Heart right ventricle (tissue), 16 donors: ENCODE data around the gene FBLIM1. TPM values are rescaled to one million over a fixed set of nuclear protein-coding genes. Genes with fewer than 3 reads are reported as not detected.

Experiments
- ATAC-seq, 8 donors: fragments of 200-7000 bp; cut with Tn5 transposase; one replicate each; pipeline ENCODE4 v1.9.1; 2020; ENCODE audit warnings: mild to moderate bottlenecking in 8 of 8, moderate library complexity in 8 of 8, moderate number of reproducible peaks in 1 of 8
- DNase-seq, 2 donors: peaks; one replicate each; pipeline ENCODE4 v3.0.0-alpha.2; 2020
- H3K27ac ChIP-seq, 10 donors: fragments of 200-600 bp; sonication (generic) in 2 of 10; one replicate each; pipeline versions ENCODE4 v1.5.0 to v1.8.0; 2020 to 2022; ENCODE audit warnings: mild to moderate bottlenecking in 3 of 10
- H3K27me3 ChIP-seq, 7 donors: fragments of 200-600 bp; one replicate each; pipeline ENCODE4 v1.8.0; 2021 to 2022; ENCODE audit warnings: mild to moderate bottlenecking in 2 of 7
- H3K36me3 ChIP-seq, 9 donors: fragments of 200-600 bp; sonication (generic) in 1 of 9; one replicate each; pipeline versions ENCODE4 v1.5.0 to v1.8.0; 2020 to 2022; ENCODE audit warnings: mild to moderate bottlenecking in 2 of 9
- H3K4me1 ChIP-seq, 9 donors: fragments of 200-600 bp; sonication (generic) in 1 of 9; one replicate each; pipeline versions ENCODE4 v1.5.0 to v1.8.0; 2020 to 2022; ENCODE audit warnings: mild to moderate bottlenecking in 4 of 9
- H3K4me3 ChIP-seq, 10 donors: fragments of 200-600 bp; sonication (generic) in 2 of 10; one replicate each; pipeline versions ENCODE4 v1.5.0 to v1.8.0; 2020 to 2022; ENCODE audit warnings: mild to moderate bottlenecking in 7 of 10, moderate library complexity in 2 of 10
- H3K9me3 ChIP-seq, 11 donors: fragments of 200-600 bp in 10 of 11; sonication (generic) in 2 of 11; one replicate each; pipeline versions ENCODE4 v1.5.0 to v1.8.0; 2013 to 2022; ENCODE audit warnings: mild to moderate bottlenecking in 2 of 11, control low read depth in 1 of 11, moderate library complexity in 1 of 11
- CTCF ChIP-seq, 9 donors: fragments of 200-600 bp; sonication (generic) in 2 of 9; IDR thresholded peaks; one replicate each; pipeline versions ENCODE4 v1.5.0 to v1.8.0; 2021 to 2022; ENCODE audit warnings: antibody characterized with exemption in 9 of 9, mild to moderate bottlenecking in 5 of 9, moderate library complexity in 1 of 9
- WGBS, 2 donors: extraction: QIAGEN DNeasy Blood & Tissue Kit; methylation state at CpG; one replicate each; pipeline ENCODE4 v1.1.7; 2013; ENCODE audit warnings: inconsistent platforms in 1 of 2; 5-methylcytosine and 5-hydroxymethylcytosine counted together
- intact Hi-C, 10 donors: fragments of 100-400 bp; cut with DNase I; formaldehyde crosslinking; loops; one replicate each; pipeline versions ENCODE4 v1.11.1 to v1.14.2; 2022
- polyA plus RNA-seq, 2 donors: library from polyadenylated mRNA; stranded (reverse); fragments of 200-250 nt; gene quantifications; one replicate each; pipeline ENCODE4 v1.2.3, GENCODE V29; 2013
- total RNA-seq, 10 donors: library from RNA; stranded (reverse); fragmentation: NEBNext Ultra II Directional in 3 of 10; extraction: Animal tissue kit (Norgen Biotek cat#: 25700) in 3 of 10; gene quantifications; one replicate each; pipeline versions ENCODE4 v1.2.1 to v1.2.4, GENCODE V29; 2021 to 2023
- donor health status: Arrhythmogenic right ventricular cardiomyopathy.
- donor health status: ischemic (EF 13 %, LVEDD 7.1; RV severe dilation, severe dysfunction).
- donor health status: healthy with polysubstance abuse.
- donor health status: DM: no; HTN: yes; CAD: no.
- donor health status: DM: no; HTN: no; CAD: no.
- donor health status: ischemic (EF 25% LVEDD 6.9; RV normal size, moderate dysfunction).
- donor health status: ischemic (EF 25% LVEDD 5.7; RV mildly dilated, moderate dysfunction).
- donor health status: healthy.
- donor health status: DM: yes; HTN: yes; CAD: no.
- donor health status: Ischemic cardiomyopathy.
- donor health status: ischemic (EF 35%, LVEDD 5.7; RV mildly dilated, moderate dysfunction).
- donor health status: nonischemic (EF 11% LVEDD 7.7; RV severe dilation, severe dysfunction).
- donor health status: DM: yes; HTN: yes; CAD: no.
- donor health status: PGD.
- donor health status: ischemic (EF 29% LVEDD 5.4; RV normal size, mild dysfunction).
- donor health status: nonischemic (EF 23%, LVEDD 6.1; RV moderate dilation, normal function).

Gene FBLIM1
- total and polyA plus RNA-seq, 12 donors = 27.0 to 115 (median 58.7) TPM

GRCh38 chr1:15736892-15737261 lies 21.7 kb upstream of the FBLIM1 start:
- DNase-seq = no peak
- 33 to 53% methylated on average over 6 of the region's 6 CpGs for WGBS, 2 donors
- H3K4me1 ChIP-seq = peaks cover 4 to 41% (median 21%) of the 10 kb centered on the region in 9 donors
- ATAC-seq = peak in 1 of 8 donors; percentile 3
- no peaks in the 10 kb centered on the region for H3K27me3 ChIP-seq
- intact Hi-C loops = loop anchor here in 1 of 10 donors (10.0 kb wide), 1 partner anchor 52 kb away; the partner anchor contains the start of gene PLEKHM2
- no peaks in the 10 kb centered on the region for H3K9me3 ChIP-seq
- peak overlapping the region; percentile 71 to 92 (median 86) for H3K27ac ChIP-seq
- no peak for TF ChIP-seq CTCF (IDR thresholded peaks at IDR 0.05)
- H3K4me3 ChIP-seq = peak overlapping the region in 8 of 10 donors; percentile 22 to 42 (median 30)
- peaks cover 0 to 40% (median 23%) of the 10 kb centered on the region in 9 donors for H3K36me3 ChIP-seq

DNA sequence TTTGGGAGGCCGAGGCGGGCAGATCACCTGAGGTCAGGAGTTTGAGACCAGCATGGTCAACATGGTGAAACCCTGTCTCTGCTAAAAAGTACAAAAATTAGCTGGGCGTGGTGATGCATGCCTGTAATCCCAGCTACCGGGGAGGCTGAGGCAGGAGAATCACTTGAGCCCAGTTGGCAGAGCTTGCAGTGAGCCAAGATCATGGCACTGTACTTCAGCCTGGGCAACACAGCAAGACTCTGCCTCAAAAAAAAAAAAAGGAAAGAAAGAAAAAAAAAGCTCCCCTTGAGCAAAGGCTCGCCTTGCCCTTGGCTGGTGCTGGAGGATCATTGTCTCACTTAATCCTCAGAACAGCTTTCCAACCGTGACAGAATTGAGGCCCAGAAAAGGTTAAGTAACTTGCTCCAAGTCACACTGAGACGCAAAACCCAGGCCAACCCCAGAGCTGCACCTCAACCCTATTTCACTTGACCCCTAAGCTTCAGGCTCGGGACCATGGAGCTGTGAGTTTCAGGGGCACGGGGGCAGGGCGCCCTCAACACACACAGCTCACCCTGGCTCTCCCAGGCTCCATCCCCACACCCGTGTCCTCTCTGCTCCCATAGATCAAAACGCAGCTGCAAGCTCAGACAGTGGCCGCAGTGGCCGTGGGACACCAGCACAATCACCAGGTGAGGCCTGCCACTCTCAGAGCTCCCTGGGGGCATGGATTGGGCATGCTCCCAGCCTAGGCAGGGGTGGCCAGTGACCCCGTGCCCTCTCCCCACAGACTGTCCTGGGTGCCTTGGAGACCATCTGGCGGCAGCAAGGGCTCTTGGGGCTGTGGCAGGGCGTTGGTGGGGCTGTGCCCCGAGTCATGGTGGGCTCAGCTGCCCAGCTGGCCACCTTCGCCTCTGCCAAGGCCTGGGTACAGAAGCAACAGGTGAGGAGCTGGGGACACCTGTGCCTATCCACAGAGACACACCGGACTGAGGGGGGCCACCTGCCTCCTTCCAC lies 21.0 kb upstream of the FBLIM1 start:
- ATAC-seq = no peak
- H3K36me3 ChIP-seq = peaks cover 0 to 32% (median 17%) of the 10 kb centered on the region in 9 donors
- no peaks in the 10 kb centered on the region for H3K27me3 ChIP-seq
- TF ChIP-seq CTCF (IDR thresholded peaks at IDR 0.05) = no peak
- H3K9me3 ChIP-seq = no peaks in the 10 kb centered on the region
- peaks cover 4 to 41% (median 21%) of the 10 kb centered on the region in 9 donors for H3K4me1 ChIP-seq
- peak overlapping the region in 8 of 10 donors; percentile 71 to 91 (median 86) for H3K27ac ChIP-seq
- intact Hi-C loops = loop anchor here in 1 of 10 donors (10.0 kb wide), 1 partner anchor 53 kb away; the partner anchor contains the start of gene PLEKHM2
- no peak for DNase-seq
- 82 to 85% methylated on average over 20 of the region's 20 CpGs for WGBS, 2 donors
- H3K4me3 ChIP-seq = peak overlapping the region in 5 of 10 donors; percentile 29 to 42 (median 30)

DNA sequence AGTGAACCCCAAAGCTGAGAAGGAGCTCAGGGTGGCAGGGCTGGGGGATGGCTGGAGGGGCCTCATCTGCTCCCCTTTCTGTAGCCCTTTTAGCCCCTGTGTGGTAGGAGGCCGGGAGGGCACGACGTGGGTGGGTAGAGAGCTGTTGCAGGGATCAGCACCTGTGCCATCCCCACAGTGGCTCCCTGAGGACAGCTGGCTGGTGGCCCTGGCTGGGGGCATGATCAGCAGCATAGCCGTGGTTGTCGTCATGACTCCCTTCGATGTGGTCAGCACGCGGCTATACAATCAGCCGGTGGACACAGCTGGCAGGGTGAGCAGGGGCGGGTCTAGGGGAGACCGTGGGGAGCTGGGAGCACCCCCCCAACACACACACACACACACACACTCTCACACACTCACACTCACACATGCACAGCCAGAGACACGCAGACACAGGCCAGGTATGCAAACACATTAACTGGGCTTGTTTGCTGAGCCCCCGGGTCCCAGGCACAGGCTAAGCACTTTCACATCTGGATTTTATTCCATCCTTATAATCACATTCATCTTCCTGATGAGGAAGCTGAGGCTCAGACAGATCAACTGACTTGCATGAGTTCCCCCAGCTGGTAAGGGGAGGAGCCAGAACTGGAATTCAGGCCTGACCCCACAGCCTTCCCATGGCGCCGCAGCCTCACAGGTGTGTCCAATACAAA lies 20.0 kb upstream of the FBLIM1 start:
- no peak for TF ChIP-seq CTCF (IDR thresholded peaks at IDR 0.05)
- H3K4me3 ChIP-seq = no peak overlapping the region
- H3K27ac ChIP-seq = peak overlapping the region in 1 of 10 donors; percentile 91
- H3K36me3 ChIP-seq = peaks cover 0 to 23% (median 13%) of the 10 kb centered on the region in 9 donors
- ATAC-seq = no peak
- H3K27me3 ChIP-seq = no peaks in the 10 kb centered on the region
- H3K9me3 ChIP-seq = no peaks in the 10 kb centered on the region
- intact Hi-C loops = loop anchor here in 1 of 10 donors (10.0 kb wide), 1 partner anchor 54 kb away; the partner anchor contains the start of gene PLEKHM2
- DNase-seq = no peak
- H3K4me1 ChIP-seq = peaks cover 4 to 41% (median 21%) of the 10 kb centered on the region in 9 donors
- 84% methylated on average over 15 of the region's 15 CpGs for WGBS, 2 donors

DNA sequence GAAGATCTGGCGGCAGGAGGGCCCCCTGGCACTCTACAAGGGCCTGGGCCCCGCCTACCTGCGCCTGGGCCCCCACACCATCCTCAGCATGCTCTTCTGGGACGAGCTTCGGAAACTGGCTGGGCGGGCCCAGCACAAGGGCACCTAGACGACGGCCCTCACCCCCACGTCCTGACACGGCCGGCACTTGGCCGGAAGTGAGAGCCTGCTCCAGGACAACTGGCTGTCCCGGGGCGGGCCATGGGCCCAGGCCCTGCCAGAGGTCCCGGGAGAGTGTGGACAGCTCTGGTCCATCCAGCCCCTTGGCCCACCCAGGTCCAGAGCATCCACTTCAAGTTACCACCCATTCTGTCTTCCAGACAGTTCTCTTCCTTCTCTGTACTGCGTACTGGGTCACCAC lies 19.3 kb upstream of the FBLIM1 start:
- H3K9me3 ChIP-seq = no peaks in the 10 kb centered on the region
- no peaks in the 10 kb centered on the region for H3K27me3 ChIP-seq
- TF ChIP-seq CTCF (IDR thresholded peaks at IDR 0.05) = no peak
- H3K27ac ChIP-seq = peak overlapping the region in 1 of 10 donors; percentile 47
- no peak overlapping the region for H3K4me3 ChIP-seq
- 69 to 75% methylated on average over 16 of the region's 16 CpGs for WGBS, 2 donors
- peaks cover 4 to 41% (median 21%) of the 10 kb centered on the region in 9 donors for H3K4me1 ChIP-seq
- no peak for DNase-seq
- no peak for ATAC-seq
- H3K36me3 ChIP-seq = peaks cover 0 to 16% (median 6%) of the 10 kb centered on the region in 9 donors
- intact Hi-C loops = loop anchor here in 1 of 10 donors (10.0 kb wide), 1 partner anchor 54 kb away; the partner anchor contains the start of gene PLEKHM2
